ENCODE measurements around the gene DNM3. TPM values are rescaled to one million over a fixed set of nuclear protein-coding genes. Genes with fewer than 3 reads are reported as not detected.

The DNM3 gene
- polyA plus RNA-seq, 1 of the 3 experiments (the other 2 are of a cell fraction), result 0.43 TPM

GRCh38 chr1:171845998-171846397, 4.7 kb downstream of the DNM3 start:
- POLR2A ChIA-PET, result no interaction called here
- CTCF ChIA-PET, result no interaction called here

GRCh38 chr1:171849245-171849898, 8.1 kb downstream of the DNM3 start:
- no peaks in the 10 kb centered on the region for H3K9me3 ChIP-seq
- 31% methylated on average over 5 of the region's 5 CpGs for WGBS (ENCODE audit: low lambda C conversion rate)
- no peak overlapping the region for H3K4me3 ChIP-seq (ENCODE audit: low read depth in 2 of 2, low read length in 1 of 2)
- H4K20me1 ChIP-seq (ENCODE audit: insufficient read depth), result no peaks in the 10 kb centered on the region
- H3K27me3 ChIP-seq (ENCODE audit: insufficient read depth), result peaks cover 10% of the 10 kb centered on the region; the same call in 1 of the 2 replicates
- TF ChIP-seq GABPA (IDR thresholded peaks at IDR 0.05; ENCODE audit: low read depth) (no peak), MAX (IDR thresholded peaks at IDR 0.05; ENCODE audit: low read depth) (no peak), MXI1 (IDR thresholded peaks at IDR 0.05; ENCODE audit: low read depth, low read length) (no peak), MEF2A (IDR thresholded peaks at IDR 0.05; ENCODE audit: borderline replicate concordance, low read depth) (no peak), NFIC (IDR thresholded peaks at IDR 0.05; ENCODE audit: borderline replicate concordance) (no peak), IRF3 (IDR thresholded peaks at IDR 0.05; ENCODE audit: low read depth, low read length) (no peak), RCOR1 (IDR thresholded peaks at IDR 0.05; ENCODE audit: low read length) (no peak), RFX5 (IDR thresholded peaks at IDR 0.05; ENCODE audit: low read length) (no peak), POLR2AphosphoS5 (IDR thresholded peaks at IDR 0.05; ENCODE audit: low read depth, low read length) (no peak), TAF1 (IDR thresholded peaks at IDR 0.05; ENCODE audit: borderline replicate concordance, low read depth, low read length) (no peak), ZBTB33 (IDR thresholded peaks at IDR 0.05; ENCODE audit: borderline replicate concordance, low read depth) (no peak), TCF12 (IDR thresholded peaks at IDR 0.05) (no peak), RXRA (IDR thresholded peaks at IDR 0.05; ENCODE audit: borderline replicate concordance, low read depth) (no peak), PBX3 (IDR thresholded peaks at IDR 0.05) (no peak)
- no peak for DNase-seq
- no peak overlapping the region for H3K4me2 ChIP-seq
- no peaks in the 10 kb centered on the region for H3K9me2 ChIP-seq
- no peaks in the 10 kb centered on the region for H3K36me3 ChIP-seq (replicated peaks in 1 of 2; ENCODE audit: control insufficient read depth in 1 of 2, insufficient read depth in 2 of 2, low read length in 1 of 2)
- no peaks in the 10 kb centered on the region for H3F3A ChIP-seq (replicated peaks; ENCODE audit: insufficient read depth)
- ChIA-PET CTCF (no interaction called here), POLR2A (no interaction called here)
- no peaks in the 10 kb centered on the region for H3K79me2 ChIP-seq (ENCODE audit: insufficient read depth)
- H2AFZ ChIP-seq (ENCODE audit: low read depth), result no peak overlapping the region
- no peak overlapping the region for H3K27ac ChIP-seq (ENCODE audit: low read depth in 2 of 2, low read length in 1 of 2)
- H3K4me1 ChIP-seq (ENCODE audit: control insufficient read depth in 1 of 2, insufficient read depth in 2 of 2, low read depth in 1 of 2, low read length in 1 of 2), result no peaks in the 10 kb centered on the region
- no peak overlapping the region for H3K9ac ChIP-seq

More at GRCh38 chr1:171845998-171846397, 4.7 kb downstream of the DNM3 start:
- Histone ChIP-seq H3K4me3 (ENCODE audit: low read depth in 2 of 2, low read length in 1 of 2) (no peak overlapping the region), H3K9me3 (no peaks in the 10 kb centered on the region), H3K4me2 (no peak overlapping the region), H3K9me2 (no peaks in the 10 kb centered on the region), H4K20me1 (ENCODE audit: insufficient read depth) (no peaks in the 10 kb centered on the region), H3K4me1 (ENCODE audit: control insufficient read depth in 1 of 2, insufficient read depth in 2 of 2, low read depth in 1 of 2, low read length in 1 of 2) (peaks cover 0 to 10% of the 10 kb centered on the region in 2 experiments; a peak in 2 of 4 replicates), H3K27me3 (ENCODE audit: insufficient read depth) (peaks cover 25% of the 10 kb centered on the region; the same call in 1 of the 2 replicates), H2AFZ (ENCODE audit: low read depth) (no peak overlapping the region), H3K27ac (ENCODE audit: low read depth in 2 of 2, low read length in 1 of 2) (no peak overlapping the region), H3K79me2 (ENCODE audit: insufficient read depth) (no peaks in the 10 kb centered on the region), H3K36me3 (replicated peaks in 1 of 2; ENCODE audit: control insufficient read depth in 1 of 2, insufficient read depth in 2 of 2, low read length in 1 of 2) (no peaks in the 10 kb centered on the region), H3F3A (replicated peaks; ENCODE audit: insufficient read depth) (no peaks in the 10 kb centered on the region), H3K9ac (no peak overlapping the region)
- TF ChIP-seq FOXM1 (IDR thresholded peaks at IDR 0.05; ENCODE audit: low read depth), result no peak
- TF ChIP-seq IRF3 (IDR thresholded peaks at IDR 0.05; ENCODE audit: low read depth, low read length), result no peak
- no peak for TF ChIP-seq NFIC (IDR thresholded peaks at IDR 0.05; ENCODE audit: borderline replicate concordance)
- no peak for TF ChIP-seq GABPA (IDR thresholded peaks at IDR 0.05; ENCODE audit: low read depth)
- no peak for TF ChIP-seq MAX (IDR thresholded peaks at IDR 0.05; ENCODE audit: low read depth)
- no peak for DNase-seq
